HFFc6 (cell line): ENCODE data around the gene SLC6A9. TPM values are rescaled to one million over a fixed set of nuclear protein-coding genes. Genes with fewer than 3 reads are reported as not detected.

Source experiments
- DNase-seq: peaks from one replicate; pipeline ENCODE4 v3.0.0-alpha.2; 2018
- H3K27ac Mint-ChIP-seq: 2 replicates; pipeline ENCODE4 v1.8.0; 2020; ENCODE audit warnings: mild to moderate bottlenecking, mixed read lengths
- H3K27me3 Mint-ChIP-seq: 2 replicates; pipeline ENCODE4 v1.8.0; 2021; ENCODE audit warnings: mild to moderate bottlenecking, moderate library complexity, mixed read lengths; ENCODE audit not compliant: insufficient read depth
- H3K36me3 Mint-ChIP-seq: 2 replicates; pipeline ENCODE4 v1.8.0; 2021; ENCODE audit warnings: low read depth, mixed read lengths
- H3K4me1 Mint-ChIP-seq: 2 replicates; pipeline ENCODE4 v1.8.0; 2020; ENCODE audit warnings: low read depth, mixed read lengths
- H3K4me3 Mint-ChIP-seq: 2 replicates; pipeline ENCODE4 v1.8.0; 2020; ENCODE audit warnings: mild to moderate bottlenecking, moderate library complexity, mixed read lengths
- H3K9me3 Mint-ChIP-seq: 2 replicates; pipeline ENCODE4 v1.8.0; 2020; ENCODE audit warnings: mild to moderate bottlenecking, mixed read lengths
- CTCF ChIP-seq: fragments of 200-600 bp; sonication (generic); IDR thresholded peaks from 2 replicates; pipeline ENCODE4 v1.5.0; 2021; ENCODE audit warnings: antibody characterized with exemption, mild to moderate bottlenecking
- total RNA-seq, 6 experiments: library from RNA; stranded (reverse); fragmentation: NEBNext Ultra II Directional; extraction: Animal tissue kit (Norgen Biotek cat#: 25700); gene quantifications; 2 replicates in 1 of 6; 3 replicates in 5 of 6; pipeline ENCODE4 v1.2.3, GENCODE V29; 2021

Gene SLC6A9
- total RNA-seq, 6 experiments from 2014 or later, result 8.3 to 11.0 (median 9.3) TPM

- Mint-ChIP-seq H3K27ac (no peak overlapping the region), H3K4me1 (peaks cover 12% of the 10 kb centered on the region), H3K36me3 (no peaks in the 10 kb centered on the region; the same call in 1 of the 2 replicates), H3K4me3 (no peak overlapping the region), H3K9me3 (no peaks in the 10 kb centered on the region), H3K27me3 (peaks cover 2% of the 10 kb centered on the region; the same call in 1 of the 2 replicates)
- no peak for TF ChIP-seq CTCF
- no peak for DNase-seq
Measured at GRCh38 chr1:44021156-44021555, 10.1 kb downstream of the SLC6A9 start.

- no peaks in the 10 kb centered on the region; the same call in 1 of the 2 replicates for H3K36me3 Mint-ChIP-seq
- no peak for TF ChIP-seq CTCF
- no peak for DNase-seq
- H3K27ac Mint-ChIP-seq, result no peak overlapping the region
- peaks cover 12% of the 10 kb centered on the region for H3K4me1 Mint-ChIP-seq
- peaks cover 2% of the 10 kb centered on the region; the same call in 1 of the 2 replicates for H3K27me3 Mint-ChIP-seq
- no peaks in the 10 kb centered on the region for H3K9me3 Mint-ChIP-seq
- H3K4me3 Mint-ChIP-seq, result no peak overlapping the region
Measured at GRCh38 chr1:44020464-44020863, 10.8 kb downstream of the SLC6A9 start.

- no peak for TF ChIP-seq CTCF
- H3K4me1 Mint-ChIP-seq, result peaks cover 4% of the 10 kb centered on the region
- no peaks in the 10 kb centered on the region; the same call in 1 of the 2 replicates for H3K36me3 Mint-ChIP-seq
- no peak for DNase-seq
- no peaks in the 10 kb centered on the region for H3K9me3 Mint-ChIP-seq
- H3K27ac Mint-ChIP-seq, result no peak overlapping the region
- H3K27me3 Mint-ChIP-seq, result peaks cover 2% of the 10 kb centered on the region; the same call in 1 of the 2 replicates
- H3K4me3 Mint-ChIP-seq, result no peak overlapping the region
Measured at GRCh38 chr1:44019466-44019948, 11.8 kb downstream of the SLC6A9 start.

- TF ChIP-seq CTCF, result no peak
- H3K27me3 Mint-ChIP-seq, result peaks cover 2% of the 10 kb centered on the region; the same call in 1 of the 2 replicates
- no peaks in the 10 kb centered on the region for H3K4me1 Mint-ChIP-seq
- no peak overlapping the region for H3K4me3 Mint-ChIP-seq
- H3K36me3 Mint-ChIP-seq, result no peaks in the 10 kb centered on the region; the same call in 1 of the 2 replicates
- no peak overlapping the region for H3K27ac Mint-ChIP-seq
- DNase-seq, result no peak
- no peaks in the 10 kb centered on the region for H3K9me3 Mint-ChIP-seq
Measured at GRCh38 chr1:44016890-44017400, 14.3 kb downstream of the SLC6A9 start.

- Mint-ChIP-seq H3K9me3 (no peaks in the 10 kb centered on the region), H3K36me3 (no peaks in the 10 kb centered on the region), H3K4me3 (no peak overlapping the region), H3K27me3 (no peaks in the 10 kb centered on the region), H3K27ac (no peak overlapping the region), H3K4me1 (no peaks in the 10 kb centered on the region)
- no peak for TF ChIP-seq CTCF
- DNase-seq, result no peak
Measured at GRCh38 chr1:44016041-44016889, 15.0 kb downstream of the SLC6A9 start.
